Measurements from ENCODE around the gene RALGPS1. TPM values are rescaled to one million over a fixed set of nuclear protein-coding genes. Genes with fewer than 3 reads are reported as not detected.

RALGPS1 gene
- total and polyA plus RNA-seq, 2 of the 8 experiments (the other 6 are each of a cell fraction or from before 2014, with no cell fraction given), result 20.0 to 23.5 TPM

GRCh38 chr9:127087411-127087810, 172.8 kb downstream of the RALGPS1 start:
- Histone ChIP-seq H2BK120ac (replicated peaks; ENCODE audit: low read depth, low read length) (no peak overlapping the region), H3K14ac (ENCODE audit: insufficient read length) (no peak overlapping the region), H3K9ac (replicated peaks in 1 of 4; ENCODE audit: extremely low read depth in 1 of 4, low read depth in 3 of 4, low read length in 3 of 4) (no peak overlapping the region), H2BK12ac (ENCODE audit: low read depth, low read length) (no peak overlapping the region), H3K27me3 (replicated peaks in 1 of 4; ENCODE audit: control insufficient read depth in 3 of 4, extremely low read depth in 1 of 4, insufficient read depth in 3 of 4, low read length in 3 of 4) (no peaks in the 10 kb centered on the region), H4K20me1 (replicated peaks in 1 of 2; ENCODE audit: control insufficient read depth in 1 of 2, insufficient read depth in 2 of 2, low read length in 2 of 2) (peaks cover 0 to 2% of the 10 kb centered on the region in 2 experiments), H3K56ac (replicated peaks; ENCODE audit: insufficient read length, low read depth, low read length) (no peak overlapping the region), H3K79me1 (ENCODE audit: low read depth, low read length) (no peaks in the 10 kb centered on the region), H4K8ac (ENCODE audit: extremely low read depth, insufficient read depth, low read length) (no peak overlapping the region), H3K9me3 (ENCODE audit: insufficient read depth in 2 of 2, low read depth in 1 of 2, low read length in 1 of 2) (no peaks in the 10 kb centered on the region), H2BK5ac (ENCODE audit: low read depth, low read length) (no peak overlapping the region), H2AK5ac (ENCODE audit: low read depth, low read length) (no peak overlapping the region), H3K4me3 (ENCODE audit: extremely low read depth in 1 of 4, insufficient read depth in 2 of 4, low read depth in 3 of 4, low read length in 4 of 4) (no peak overlapping the region), H3K27ac (ENCODE audit: low read depth, low read length) (no peak overlapping the region), H3K4ac (replicated peaks; ENCODE audit: insufficient read length, low read depth, low read length) (no peak overlapping the region), H3K23me2 (ENCODE audit: low read depth, low read length) (no peaks in the 10 kb centered on the region), H3K4me1 (replicated peaks in 1 of 4; ENCODE audit: control insufficient read depth in 3 of 4, insufficient read depth in 4 of 4, low read length in 3 of 4) (no peaks in the 10 kb centered on the region; a peak in 1 of 7 replicates), H3K36me3 (ENCODE audit: control insufficient read depth in 2 of 4, insufficient read depth in 4 of 4, low read length in 3 of 4) (no peaks in the 10 kb centered on the region), H3K23ac (ENCODE audit: insufficient read length) (no peak overlapping the region), H4K91ac (replicated peaks; ENCODE audit: insufficient read length, low read length) (no peak overlapping the region), H2AFZ (ENCODE audit: low read length) (no peak overlapping the region), H2BK20ac (ENCODE audit: low read length) (no peak overlapping the region), H4K5ac (ENCODE audit: insufficient read length, low read depth, low read length) (no peak overlapping the region), H3K79me2 (ENCODE audit: control insufficient read depth in 1 of 2, insufficient read depth in 2 of 2, low read length in 2 of 2) (no peaks in the 10 kb centered on the region), H3K4me2 (ENCODE audit: insufficient read depth in 1 of 2, low read depth in 2 of 2, low read length in 2 of 2) (no peak overlapping the region), H3K18ac (ENCODE audit: extremely low read depth, low read length) (no peak overlapping the region), H2BK15ac (ENCODE audit: low read length) (no peak overlapping the region)
- DNase-seq (ENCODE audit: low read depth in 1 of 2, low spot score in 2 of 2) (no peak), FAIRE-seq (no peak)
- ChIA-PET POLR2A (ENCODE audit: partially characterized antibody) (no interaction called here), CTCF (ENCODE audit: partially characterized antibody) (interaction anchor here (0.7 to 1.3 kb wide), 3 partner anchors 11 to 111 kb away, joined by 3 read pairs; no protein-coding TSS in a partner anchor)
- WGBS, 2 experiments (ENCODE audit: extremely low coverage in 1 of 2, insufficient coverage in 1 of 2, insufficient read length in 1 of 2, insufficient replicate concordance in 2 of 2, low coverage in 1 of 2, low lambda C conversion rate in 2 of 2, missing lambda C conversion rate in 1 of 2), result 87% methylated on average over 6 of the region's 6 CpGs; no CpG with 5 or more reads in 1 of the 2 experiments
- TF ChIP-seq EZH2 (IDR thresholded peaks at IDR 0.05; ENCODE audit: low read depth, low read length, severe bottlenecking), result no peak
- no peak for TF ChIP-seq GTF2F1 (IDR thresholded peaks at IDR 0.05; ENCODE audit: borderline replicate concordance, low read depth, low read length)
- no peak for TF ChIP-seq TEAD4 (IDR thresholded peaks at IDR 0.05; ENCODE audit: low read depth, low read length)

All from H1 (cell line).